HEK293 (cell line): ENCODE data around the gene P2RY6.

Experiments
- CTCF ChIA-PET: fragments of 350-600 bp; formaldehyde crosslinking; extraction: SDS; loops from one replicate; lab custom pipeline; 2021; ENCODE audit warnings: antibody characterized with exemption; lab: Yijun Ruan, JAX
- POLR2A ChIA-PET: fragments of 300-600 bp; formaldehyde crosslinking; extraction: SDS; loops from one replicate; lab custom pipeline; 2020; ENCODE audit warnings: antibody characterized with exemption, inconsistent platforms; lab: Yijun Ruan, JAX
- H3K27ac ChIP-seq: fragments of 200-500 bp; sonication (Bioruptor generic); 2 replicates; pipeline ENCODE4 v1.5.1; 2014; ENCODE audit warnings: low read depth, low read length, control low read depth, inconsistent platforms; ENCODE audit errors: extremely low read depth
- H3K36me3 ChIP-seq, 2 experiments: fragments of 200-500 bp in 1 of 2; sonication (Bioruptor generic) in 1 of 2; 1 replicate in 1 of 2; 2 replicates in 1 of 2; pipeline ENCODE4 v1.5.1; 2014 to 2017; ENCODE audit warnings: inconsistent platforms in 2 of 2, low read length in 2 of 2; ENCODE audit not compliant: control insufficient read depth in 2 of 2, insufficient read depth in 1 of 2
- H3K4me1 ChIP-seq: fragments of 200-500 bp; sonication (Bioruptor generic); 2 replicates; pipeline ENCODE4 v1.5.1; 2014; ENCODE audit warnings: mild to moderate bottlenecking, low read length, inconsistent platforms; ENCODE audit not compliant: control insufficient read depth, insufficient read depth
- H3K4me3 ChIP-seq: 2 replicates; pipeline ENCODE4 v1.5.1; 2011; ENCODE audit warnings: low read depth, mild to moderate bottlenecking, control low read depth, low read length, moderate library complexity
- H3K9me3 ChIP-seq: fragments of 200-500 bp; sonication (Bioruptor generic); 2 replicates; pipeline ENCODE4 v1.5.1; 2014; ENCODE audit warnings: low read depth, low read length, inconsistent platforms; ENCODE audit not compliant: control insufficient read depth, insufficient read depth
- GLIS1 ChIP-seq: fragments of 450-650 bp; formaldehyde crosslinking; IDR thresholded peaks from 2 replicates; pipeline ENCODE4 v1.5.1; 2016; ENCODE audit warnings: missing biosample characterization, missing genetic modification characterization
- PRDM10 ChIP-seq: fragments of 450-650 bp; formaldehyde crosslinking; IDR thresholded peaks from 2 replicates; pipeline ENCODE4 v1.5.1; 2016; ENCODE audit warnings: missing biosample characterization, missing genetic modification characterization
- SALL2 ChIP-seq: fragments of 450-650 bp; formaldehyde crosslinking; IDR thresholded peaks from 2 replicates; pipeline ENCODE4 v1.5.0; 2017; ENCODE audit warnings: missing biosample characterization, mild to moderate bottlenecking, missing genetic modification characterization, borderline replicate concordance
- YY2 ChIP-seq: fragments of 450-650 bp; formaldehyde crosslinking; IDR thresholded peaks from 2 replicates; pipeline ENCODE4 v1.5.1; 2016; ENCODE audit warnings: missing biosample characterization, missing genetic modification characterization
- ZBTB26 ChIP-seq: fragments of 450-650 bp; formaldehyde crosslinking; optimal IDR thresholded peaks from 2 replicates; pipeline ENCODE3; 2016; ENCODE audit warnings: missing biosample characterization, mild to moderate bottlenecking, missing genetic modification characterization
- ZNF132 ChIP-seq: fragments of 450-650 bp; formaldehyde crosslinking; IDR thresholded peaks from 2 replicates; pipeline ENCODE4 v1.5.1; 2017; ENCODE audit warnings: missing biosample characterization, missing genetic modification characterization, borderline replicate concordance
- ZNF248 ChIP-seq: fragments of 450-650 bp; formaldehyde crosslinking; IDR thresholded peaks from 2 replicates; pipeline ENCODE4 v1.5.1; 2017; ENCODE audit warnings: missing biosample characterization, missing genetic modification characterization
- ZNF416 ChIP-seq: fragments of 450-650 bp; formaldehyde crosslinking; IDR thresholded peaks from 2 replicates; pipeline ENCODE4 v1.5.1; 2016; ENCODE audit warnings: missing biosample characterization, missing genetic modification characterization
- ZNF558 ChIP-seq: fragments of 450-650 bp; formaldehyde crosslinking; IDR thresholded peaks from 2 replicates; pipeline ENCODE4 v1.5.1; 2016; ENCODE audit warnings: missing biosample characterization, missing genetic modification characterization
- ZNF580 ChIP-seq: fragments of 450-650 bp; formaldehyde crosslinking; IDR thresholded peaks from 2 replicates; pipeline ENCODE4 v1.5.1; 2016; ENCODE audit warnings: missing biosample characterization, missing genetic modification characterization
- TF ChIP-seq, protein P1 (sequence below): fragments of 450-650 bp; formaldehyde crosslinking; IDR thresholded peaks from 2 replicates; pipeline ENCODE4 v1.5.1; 2016; ENCODE audit warnings: missing biosample characterization, missing genetic modification characterization
- TF ChIP-seq, protein P2 (sequence below): fragments of 450-650 bp; formaldehyde crosslinking; conservative IDR thresholded peaks from 2 replicates; pipeline ENCODE4 v1.5.1; 2016; ENCODE audit warnings: low read depth, missing biosample characterization, missing genetic modification characterization
- TF ChIP-seq, protein P3 (sequence below): fragments of 450-650 bp; formaldehyde crosslinking; IDR thresholded peaks from 2 replicates; pipeline ENCODE4 v1.5.1; 2016; ENCODE audit warnings: missing biosample characterization, missing genetic modification characterization

The P2RY6 gene

GRCh38 chr11:73322382-73323306 lies 50.5 kb downstream of the P2RY6 start:
- no peak overlapping the region for H3K27ac ChIP-seq
- TF ChIP-seq GLIS1 (tag by site-specific recombination) = peak; percentile 87
- TF ChIP-seq ZNF132 = no peak
- TF ChIP-seq, all 188 proteins: peak for 1
- CTCF ChIA-PET = interaction anchor here (0.6 to 4.1 kb wide), 5 partner anchors 10 to 28 kb away, joined by 4 to 17 read pairs (median 9); partner anchors contain the start of gene ARHGEF17
- H3K9me3 ChIP-seq = no peaks in the 10 kb centered on the region
- H3K4me3 ChIP-seq = no peak overlapping the region
- peaks cover 0 to 4% of the 10 kb centered on the region in 2 experiments; a peak in 1 of 3 replicates for H3K36me3 ChIP-seq
- peaks cover 5% of the 10 kb centered on the region; the same call in 1 of the 2 replicates for H3K4me1 ChIP-seq
- POLR2A ChIA-PET = interaction anchor here (0.6 to 2.2 kb wide), 4 partner anchors 9 to 207 kb away, joined by 3 to 18 read pairs (median 6); no protein-coding TSS in a partner anchor

DNA sequence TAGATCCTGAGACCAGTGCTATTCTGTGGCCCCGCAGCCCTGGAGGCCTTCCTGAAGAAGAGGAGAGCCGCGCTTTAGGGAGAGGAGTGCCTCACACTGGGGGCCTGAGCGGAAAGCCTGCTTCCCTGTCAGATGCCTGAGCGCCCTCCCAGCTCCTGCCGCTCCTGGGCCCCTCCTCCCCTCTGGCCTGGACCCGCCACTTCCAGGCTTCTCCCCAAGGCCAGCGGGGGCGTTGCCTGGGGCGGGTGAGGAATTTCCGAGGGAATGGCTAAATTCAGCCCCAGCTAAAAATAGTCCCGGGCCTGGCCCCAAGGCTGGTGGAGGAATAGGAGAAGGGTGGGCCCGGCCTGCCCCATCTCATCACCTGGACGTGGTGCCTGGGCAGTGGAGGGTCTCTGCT lies 51.3 kb downstream of the P2RY6 start:
- no peak overlapping the region for H3K4me3 ChIP-seq
- peaks cover 5% of the 10 kb centered on the region; the same call in 1 of the 2 replicates for H3K4me1 ChIP-seq
- POLR2A ChIA-PET = interaction anchor here (1.1 to 2.2 kb wide), 3 partner anchors 9 to 16 kb away, joined by 3 to 18 read pairs (median 7); no protein-coding TSS in a partner anchor
- TF ChIP-seq ZBTB26 (no peak), SALL2 (tag by site-specific recombination) (no peak), ZNF248 (tag by site-specific recombination) (no peak), ZNF558 (no peak), ZNF416 (tag by site-specific recombination) (no peak), YY2 (no peak), ZNF580 (tag by site-specific recombination) (no peak), PRDM10 (no peak)
- TF ChIP-seq, protein P1, sequence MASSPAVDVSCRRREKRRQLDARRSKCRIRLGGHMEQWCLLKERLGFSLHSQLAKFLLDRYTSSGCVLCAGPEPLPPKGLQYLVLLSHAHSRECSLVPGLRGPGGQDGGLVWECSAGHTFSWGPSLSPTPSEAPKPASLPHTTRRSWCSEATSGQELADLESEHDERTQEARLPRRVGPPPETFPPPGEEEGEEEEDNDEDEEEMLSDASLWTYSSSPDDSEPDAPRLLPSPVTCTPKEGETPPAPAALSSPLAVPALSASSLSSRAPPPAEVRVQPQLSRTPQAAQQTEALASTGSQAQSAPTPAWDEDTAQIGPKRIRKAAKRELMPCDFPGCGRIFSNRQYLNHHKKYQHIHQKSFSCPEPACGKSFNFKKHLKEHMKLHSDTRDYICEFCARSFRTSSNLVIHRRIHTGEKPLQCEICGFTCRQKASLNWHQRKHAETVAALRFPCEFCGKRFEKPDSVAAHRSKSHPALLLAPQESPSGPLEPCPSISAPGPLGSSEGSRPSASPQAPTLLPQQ (tag by site-specific recombination) = no peak
- TF ChIP-seq, protein P2, sequence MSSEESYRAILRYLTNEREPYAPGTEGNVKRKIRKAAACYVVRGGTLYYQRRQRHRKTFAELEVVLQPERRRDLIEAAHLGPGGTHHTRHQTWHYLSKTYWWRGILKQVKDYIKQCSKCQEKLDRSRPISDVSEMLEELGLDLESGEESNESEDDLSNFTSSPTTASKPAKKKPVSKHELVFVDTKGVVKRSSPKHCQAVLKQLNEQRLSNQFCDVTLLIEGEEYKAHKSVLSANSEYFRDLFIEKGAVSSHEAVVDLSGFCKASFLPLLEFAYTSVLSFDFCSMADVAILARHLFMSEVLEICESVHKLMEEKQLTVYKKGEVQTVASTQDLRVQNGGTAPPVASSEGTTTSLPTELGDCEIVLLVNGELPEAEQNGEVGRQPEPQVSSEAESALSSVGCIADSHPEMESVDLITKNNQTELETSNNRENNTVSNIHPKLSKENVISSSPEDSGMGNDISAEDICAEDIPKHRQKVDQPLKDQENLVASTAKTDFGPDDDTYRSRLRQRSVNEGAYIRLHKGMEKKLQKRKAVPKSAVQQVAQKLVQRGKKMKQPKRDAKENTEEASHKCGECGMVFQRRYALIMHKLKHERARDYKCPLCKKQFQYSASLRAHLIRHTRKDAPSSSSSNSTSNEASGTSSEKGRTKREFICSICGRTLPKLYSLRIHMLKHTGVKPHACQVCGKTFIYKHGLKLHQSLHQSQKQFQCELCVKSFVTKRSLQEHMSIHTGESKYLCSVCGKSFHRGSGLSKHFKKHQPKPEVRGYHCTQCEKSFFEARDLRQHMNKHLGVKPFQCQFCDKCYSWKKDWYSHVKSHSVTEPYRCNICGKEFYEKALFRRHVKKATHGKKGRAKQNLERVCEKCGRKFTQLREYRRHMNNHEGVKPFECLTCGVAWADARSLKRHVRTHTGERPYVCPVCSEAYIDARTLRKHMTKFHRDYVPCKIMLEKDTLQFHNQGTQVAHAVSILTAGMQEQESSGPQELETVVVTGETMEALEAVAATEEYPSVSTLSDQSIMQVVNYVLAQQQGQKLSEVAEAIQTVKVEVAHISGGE (tag by site-specific recombination) = no peak
- TF ChIP-seq, protein P3, sequence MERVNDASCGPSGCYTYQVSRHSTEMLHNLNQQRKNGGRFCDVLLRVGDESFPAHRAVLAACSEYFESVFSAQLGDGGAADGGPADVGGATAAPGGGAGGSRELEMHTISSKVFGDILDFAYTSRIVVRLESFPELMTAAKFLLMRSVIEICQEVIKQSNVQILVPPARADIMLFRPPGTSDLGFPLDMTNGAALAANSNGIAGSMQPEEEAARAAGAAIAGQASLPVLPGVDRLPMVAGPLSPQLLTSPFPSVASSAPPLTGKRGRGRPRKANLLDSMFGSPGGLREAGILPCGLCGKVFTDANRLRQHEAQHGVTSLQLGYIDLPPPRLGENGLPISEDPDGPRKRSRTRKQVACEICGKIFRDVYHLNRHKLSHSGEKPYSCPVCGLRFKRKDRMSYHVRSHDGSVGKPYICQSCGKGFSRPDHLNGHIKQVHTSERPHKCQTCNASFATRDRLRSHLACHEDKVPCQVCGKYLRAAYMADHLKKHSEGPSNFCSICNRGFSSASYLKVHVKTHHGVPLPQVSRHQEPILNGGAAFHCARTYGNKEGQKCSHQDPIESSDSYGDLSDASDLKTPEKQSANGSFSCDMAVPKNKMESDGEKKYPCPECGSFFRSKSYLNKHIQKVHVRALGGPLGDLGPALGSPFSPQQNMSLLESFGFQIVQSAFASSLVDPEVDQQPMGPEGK (tag by site-specific recombination) = no peak

More for the DNA sequence above, 51.3 kb downstream of the P2RY6 start:
- CTCF ChIA-PET = interaction anchor here (0.6 to 4.1 kb wide), 5 partner anchors 11 to 28 kb away, joined by 4 to 17 read pairs (median 9); partner anchors contain the start of gene ARHGEF17
- no peak overlapping the region for H3K27ac ChIP-seq
- H3K36me3 ChIP-seq = peaks cover 0 to 4% of the 10 kb centered on the region in 2 experiments; a peak in 1 of 3 replicates
- H3K9me3 ChIP-seq = no peaks in the 10 kb centered on the region
